HCEC 1CT (cell line): Measurements from ENCODE around the gene TMEM154.

Experiments
- DNase-seq: peaks from one replicate; pipeline ENCODE4 v3.0.0-alpha.2; 2017

Gene TMEM154

DNA sequence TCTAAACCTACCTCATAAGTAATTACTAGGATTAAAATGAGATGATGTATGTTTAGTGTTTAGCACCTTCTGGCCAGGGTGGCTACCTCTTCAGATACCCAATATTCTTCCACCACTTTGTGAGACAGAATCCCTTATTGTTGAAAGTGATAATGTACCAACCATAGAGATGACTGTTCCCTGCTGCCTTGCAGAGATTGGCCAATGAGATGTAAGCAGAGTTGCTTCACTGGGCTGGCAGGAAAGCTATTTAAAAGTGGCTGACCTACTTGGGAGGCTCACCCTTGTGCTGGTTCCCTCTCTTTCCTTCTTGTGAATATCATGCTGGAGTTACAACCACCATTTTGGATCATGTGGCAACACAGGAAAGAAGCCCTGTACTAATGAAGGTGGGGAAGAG lies 58.9 kb downstream of the TMEM154 start:
- DNase-seq = peak; percentile 1

DNA sequence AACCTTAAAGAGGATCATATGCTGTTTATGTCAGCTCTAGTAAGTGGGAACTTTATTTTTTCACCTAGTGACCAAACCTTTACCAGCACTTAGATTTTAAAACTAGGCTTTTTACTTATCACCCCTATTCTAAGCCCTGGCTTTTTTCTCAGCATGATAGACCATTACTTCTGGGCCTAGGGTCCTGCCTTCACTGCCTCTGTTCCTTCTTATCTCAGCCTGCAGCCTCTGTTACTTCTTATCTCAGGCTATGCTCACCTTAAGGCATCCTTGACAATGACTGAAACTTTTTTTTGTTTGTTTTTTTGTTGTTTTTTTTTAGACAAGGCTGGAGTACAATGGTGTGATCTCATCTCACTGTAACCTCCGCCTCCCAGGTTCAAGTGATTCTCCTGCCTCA lies 59.6 kb downstream of the TMEM154 start:
- no peak for DNase-seq

DNA sequence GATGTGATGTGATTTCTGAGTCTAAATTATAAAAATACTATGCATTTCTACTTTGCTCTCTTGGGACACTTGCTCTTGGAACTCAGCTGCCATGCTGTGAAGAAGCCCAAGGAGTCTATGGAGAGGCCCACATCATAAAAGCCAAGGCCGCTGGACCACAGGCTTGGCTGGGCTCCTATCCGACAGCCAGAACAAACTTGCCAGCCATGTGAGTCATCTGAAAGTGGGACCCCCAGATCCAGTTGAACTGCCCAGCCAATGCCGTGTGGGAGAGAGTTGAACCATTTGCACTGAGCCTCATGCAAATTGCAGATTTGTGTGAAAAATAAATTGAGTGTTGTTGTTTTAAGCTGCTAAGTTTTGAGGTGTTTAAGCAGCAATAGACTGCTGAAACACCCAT lies 60.2 kb downstream of the TMEM154 start:
- no peak for DNase-seq

DNA sequence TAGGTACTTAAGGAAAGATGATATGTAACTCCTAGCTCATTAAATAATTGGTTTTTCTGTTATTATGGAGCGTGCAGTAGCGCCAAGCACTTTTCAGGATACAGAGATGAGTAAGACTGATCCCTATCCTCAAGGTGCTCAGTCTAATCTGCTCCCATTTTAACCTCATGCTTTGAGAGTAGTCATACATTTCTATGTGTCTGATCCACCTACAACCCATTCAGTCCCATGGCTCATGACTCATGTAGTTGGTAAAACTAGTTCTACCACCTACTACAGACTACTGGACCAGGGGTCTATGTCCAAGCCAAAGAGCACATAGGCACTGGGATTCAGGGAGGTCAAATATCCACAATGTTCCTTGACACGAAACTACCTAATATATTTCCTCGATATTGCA lies 60.8 kb downstream of the TMEM154 start:
- DNase-seq = no peak

DNA sequence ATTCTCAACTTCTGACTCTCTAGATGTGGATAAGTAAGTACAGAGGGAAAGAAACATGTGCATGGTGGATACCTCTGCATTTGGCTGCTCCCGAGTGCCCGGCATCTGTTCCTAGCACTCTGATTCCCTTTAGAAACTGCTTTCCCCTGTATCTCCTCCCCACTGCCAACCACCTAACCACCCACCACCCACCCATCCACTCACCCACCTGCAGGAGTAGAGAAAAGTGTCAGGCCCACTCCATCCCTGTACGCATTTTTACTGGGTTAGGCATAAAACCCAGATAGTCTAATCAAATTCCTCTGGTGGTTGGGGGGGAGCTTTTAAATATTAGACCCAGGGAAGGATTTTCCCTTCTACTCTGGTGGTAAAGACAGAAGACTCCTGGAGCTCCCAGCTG lies 63.0 kb downstream of the TMEM154 start:
- no peak for DNase-seq

DNA sequence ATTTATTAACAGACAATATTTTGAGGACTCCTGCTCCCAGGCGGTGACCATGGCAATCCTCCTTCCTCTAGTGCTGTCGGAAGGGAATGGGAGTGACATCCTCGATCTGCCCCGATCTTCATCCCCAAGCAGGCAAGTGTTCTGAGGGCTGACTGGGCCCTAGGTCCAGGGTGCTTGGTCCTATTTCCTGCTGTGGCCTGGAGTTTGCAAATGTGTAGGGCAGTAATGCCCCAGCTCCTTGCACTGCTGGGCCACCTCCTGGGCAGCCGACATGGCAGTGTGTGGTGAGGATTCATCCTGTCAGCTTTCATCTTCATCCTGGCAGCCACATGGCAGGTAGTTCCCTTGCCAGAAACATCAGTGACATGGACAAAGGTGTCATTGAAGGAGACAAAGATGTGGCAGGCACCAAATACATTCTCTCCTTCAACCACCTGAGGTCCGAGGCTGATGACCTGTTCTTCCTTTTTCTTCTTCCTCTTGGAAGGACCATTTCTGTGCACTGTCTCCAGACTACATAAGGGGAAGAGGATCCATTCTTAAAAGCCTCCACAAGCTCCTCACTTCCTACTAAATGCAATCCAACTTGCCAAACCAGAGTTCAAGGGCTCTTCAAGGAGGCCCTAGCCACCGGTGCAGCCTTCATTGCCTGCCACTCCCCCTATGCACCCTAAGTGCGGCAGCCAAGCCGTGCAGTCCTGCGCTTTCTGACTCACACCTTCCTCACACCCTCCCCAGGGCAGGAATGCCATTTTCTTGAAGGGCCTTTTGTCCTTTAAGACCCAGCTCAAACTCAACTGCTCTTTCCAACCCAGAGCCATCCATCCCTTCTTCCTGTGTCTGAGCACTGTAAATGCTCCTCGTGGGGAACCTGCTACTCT lies 65.7 kb downstream of the TMEM154 start:
- no peak for DNase-seq

DNA sequence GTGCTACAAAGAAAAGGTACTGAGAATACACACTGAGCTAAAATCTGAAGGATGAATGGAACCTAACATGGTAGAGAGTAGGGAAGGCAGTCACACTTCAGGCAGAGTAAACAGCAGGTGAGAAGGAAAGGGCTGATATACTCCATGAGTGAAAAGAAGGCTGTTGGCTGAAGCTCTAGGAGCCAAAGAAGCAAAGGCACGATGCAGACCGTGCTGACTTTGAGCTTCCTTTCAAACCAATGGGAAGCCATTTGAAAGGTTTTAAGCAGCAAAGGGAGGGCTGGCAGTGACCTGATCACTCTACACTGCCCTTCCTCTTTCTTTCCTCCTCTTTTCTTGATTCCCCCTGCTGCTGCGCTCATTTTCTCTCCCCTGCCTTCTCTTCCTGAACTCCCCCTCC lies 66.4 kb downstream of the TMEM154 start:
- no peak for DNase-seq

DNA sequence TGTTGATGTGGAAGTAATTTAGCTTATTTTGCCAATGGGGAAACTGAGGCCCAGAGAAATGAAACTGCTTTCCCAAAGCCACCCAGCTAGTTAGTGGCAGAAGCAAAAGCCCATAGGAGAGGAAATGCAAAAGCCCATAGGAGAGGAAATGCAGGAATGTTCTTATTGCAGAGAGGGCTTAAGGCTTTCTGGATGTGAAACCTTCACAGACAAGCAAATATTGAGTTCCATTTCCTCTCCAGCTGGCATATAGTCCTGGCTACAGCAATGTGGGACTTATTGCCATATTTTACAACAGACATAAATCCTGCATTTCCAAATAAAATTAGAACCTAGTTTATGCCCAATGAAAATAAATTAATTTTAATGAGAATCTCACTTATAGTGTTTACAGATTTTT lies 69.7 kb downstream of the TMEM154 start:
- DNase-seq = no peak

DNA sequence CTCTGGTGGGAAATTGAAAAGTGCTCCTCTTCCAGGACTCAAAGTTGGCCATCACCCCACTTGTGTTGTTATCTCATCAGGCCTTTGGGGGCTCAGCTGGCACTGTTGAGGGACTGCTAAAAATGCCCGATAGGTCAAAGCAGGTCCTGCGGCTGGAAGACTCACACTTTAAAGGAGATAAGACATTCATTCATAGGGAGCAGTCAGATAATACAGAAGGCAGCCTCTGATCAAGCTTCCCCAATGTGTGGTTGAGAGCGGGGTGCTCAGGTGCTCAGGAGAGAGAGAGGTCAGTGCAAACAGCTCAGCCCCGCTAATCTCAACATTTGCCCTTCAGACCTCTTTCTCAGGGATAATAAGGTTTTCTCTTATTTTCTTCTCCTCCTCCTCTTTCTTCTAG lies 70.3 kb downstream of the TMEM154 start:
- DNase-seq = no peak

DNA sequence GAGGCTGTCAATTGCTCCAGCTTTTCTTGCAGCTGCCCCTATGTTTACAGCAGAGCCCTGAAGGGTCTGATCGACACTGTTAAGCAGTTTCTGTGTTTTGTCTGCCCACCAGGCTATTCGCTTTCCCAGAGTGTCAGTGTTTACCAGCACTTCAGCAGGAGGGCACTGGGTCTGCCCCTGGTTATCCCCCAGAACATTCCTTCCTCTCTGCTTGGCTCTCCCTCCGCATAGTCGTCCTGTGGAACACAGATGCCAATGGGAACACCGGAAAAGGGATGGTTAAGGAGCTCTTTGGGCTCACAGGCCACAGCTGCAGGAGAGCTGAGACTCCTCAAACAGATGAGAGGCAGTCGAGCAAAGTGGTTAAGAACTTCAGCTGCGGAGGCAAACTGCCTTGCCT lies 72.6 kb downstream of the TMEM154 start:
- no peak for DNase-seq

DNA sequence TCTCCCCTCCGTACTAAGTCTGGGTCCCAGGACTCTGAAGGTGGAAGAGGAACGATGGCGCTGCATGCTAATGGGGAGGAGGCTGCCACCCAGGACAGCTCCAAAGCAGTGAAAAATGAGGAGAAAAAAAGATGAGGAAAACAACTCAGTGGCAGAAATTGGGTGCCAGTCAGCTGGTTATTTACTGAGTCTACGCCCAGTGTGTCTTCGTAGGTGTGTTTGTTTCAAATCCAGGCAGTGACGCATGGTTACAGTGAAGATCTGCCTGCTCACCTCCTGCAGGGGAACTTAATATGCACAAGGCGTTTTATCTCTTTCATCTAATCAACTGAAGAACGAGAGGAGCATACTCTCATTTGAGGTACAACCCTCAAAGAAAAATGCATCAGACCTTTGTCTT lies 73.0 kb downstream of the TMEM154 start:
- DNase-seq = no peak

DNA sequence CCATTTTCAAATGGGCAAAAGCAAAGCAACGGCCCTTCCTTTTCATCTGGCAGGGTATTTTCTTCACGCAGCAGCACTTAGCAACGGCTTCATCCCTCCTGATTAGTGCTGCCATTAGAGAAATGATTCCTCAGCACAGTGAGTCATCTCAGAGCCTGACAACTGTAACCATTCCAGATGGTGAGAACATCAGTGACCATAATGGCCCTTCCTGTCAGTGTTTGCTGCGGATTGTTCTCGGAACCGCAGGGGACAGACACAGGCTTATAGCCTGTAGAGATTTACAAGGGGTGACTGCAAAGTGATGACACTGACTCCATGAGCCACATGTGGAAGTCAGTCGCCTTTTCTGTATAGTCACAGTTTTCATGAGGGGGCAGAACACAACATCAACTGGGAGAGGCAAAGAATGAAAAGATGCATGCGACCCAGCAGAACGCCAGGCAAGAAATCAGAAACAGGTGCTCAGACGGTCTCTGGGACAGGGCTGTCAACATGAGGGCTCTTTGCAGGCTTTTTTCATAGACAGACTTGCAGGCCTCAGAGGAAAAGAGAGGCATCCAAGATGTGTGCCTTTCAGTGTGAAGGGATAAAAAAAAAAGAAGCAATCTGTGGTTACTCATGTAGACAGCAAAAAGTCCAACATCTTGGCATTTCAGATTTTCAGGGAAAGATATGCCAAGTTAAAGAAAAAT lies 74.0 kb downstream of the TMEM154 start:
- peak; percentile 37 for DNase-seq

DNA sequence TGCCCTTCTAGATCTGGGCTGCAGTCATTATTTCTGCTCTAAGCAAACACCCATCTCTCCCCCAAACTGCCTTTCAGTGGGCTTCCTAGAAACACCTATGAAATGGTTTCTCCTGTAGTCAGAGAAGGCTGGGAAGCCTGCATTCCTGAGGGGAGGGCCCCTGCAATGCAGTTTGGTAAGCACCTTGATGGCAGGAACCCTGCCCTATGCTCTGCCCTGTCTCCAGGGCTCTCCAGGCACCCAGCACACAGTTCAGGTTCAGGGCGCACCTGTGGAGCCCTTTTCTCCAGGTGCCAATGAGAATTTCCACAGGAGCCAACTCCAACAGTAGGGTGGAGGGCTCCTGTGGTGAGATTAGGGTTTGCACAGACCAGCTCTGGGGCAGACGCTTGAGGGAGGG lies 74.8 kb downstream of the TMEM154 start:
- DNase-seq = no peak

DNA sequence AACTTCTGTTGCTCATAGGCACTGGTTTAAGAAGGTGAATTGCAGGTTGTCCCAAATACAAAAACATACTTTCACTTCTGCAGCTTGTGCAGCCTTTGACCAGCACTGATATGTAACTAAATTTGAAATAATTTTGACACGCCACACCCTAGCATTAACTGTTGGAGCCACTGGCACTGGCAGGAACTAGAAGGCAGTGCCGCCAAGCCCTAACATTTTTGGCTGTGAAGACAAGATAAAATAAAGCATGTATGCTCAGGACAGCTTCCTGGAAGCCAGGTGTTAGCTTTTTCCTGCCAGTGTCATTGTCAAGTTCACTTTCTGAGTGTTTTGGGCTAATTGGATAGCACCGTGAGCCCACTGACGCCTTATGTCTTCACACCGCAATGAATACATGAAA lies 78.6 kb downstream of the TMEM154 start:
- no peak for DNase-seq

DNA sequence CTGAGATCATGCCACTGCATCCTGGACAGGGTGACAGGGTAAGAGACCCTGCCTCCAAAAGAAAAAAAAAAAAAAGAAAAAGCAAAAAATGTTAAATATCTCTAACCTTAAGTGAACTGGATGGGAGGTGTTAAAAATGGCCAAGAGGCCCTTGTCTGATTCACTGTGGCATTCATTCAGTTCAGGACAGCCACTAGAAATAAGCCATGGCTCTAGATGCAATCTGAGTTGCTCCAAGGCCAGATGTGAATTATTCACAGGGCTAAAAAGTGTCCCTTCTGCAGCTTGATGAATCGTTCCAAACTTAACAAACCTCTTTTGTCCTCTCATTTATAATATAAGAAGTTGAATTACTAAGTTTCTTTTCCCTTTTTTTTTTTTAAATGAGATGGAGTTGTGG lies 80.2 kb downstream of the TMEM154 start:
- DNase-seq = no peak

DNA sequence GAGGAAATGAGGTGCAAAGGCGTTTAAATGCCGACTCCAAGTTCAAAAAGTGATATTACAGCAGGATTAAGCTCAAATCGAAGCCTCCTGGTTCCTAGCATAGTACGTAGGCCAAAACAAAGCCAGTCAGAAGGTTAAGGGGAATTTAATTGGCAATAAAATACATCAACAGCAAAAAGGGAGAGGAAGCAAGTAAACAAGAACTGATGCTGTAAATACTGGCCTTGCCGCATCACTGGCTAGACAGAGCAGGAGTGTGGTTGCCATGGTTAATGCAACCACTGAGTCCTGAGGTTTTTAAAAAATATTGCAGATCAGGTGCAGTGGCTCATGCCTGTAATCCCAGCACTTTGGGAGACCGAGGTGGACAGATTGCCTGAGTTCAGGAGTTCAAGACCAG lies 80.7 kb downstream of the TMEM154 start:
- no peak for DNase-seq

DNA sequence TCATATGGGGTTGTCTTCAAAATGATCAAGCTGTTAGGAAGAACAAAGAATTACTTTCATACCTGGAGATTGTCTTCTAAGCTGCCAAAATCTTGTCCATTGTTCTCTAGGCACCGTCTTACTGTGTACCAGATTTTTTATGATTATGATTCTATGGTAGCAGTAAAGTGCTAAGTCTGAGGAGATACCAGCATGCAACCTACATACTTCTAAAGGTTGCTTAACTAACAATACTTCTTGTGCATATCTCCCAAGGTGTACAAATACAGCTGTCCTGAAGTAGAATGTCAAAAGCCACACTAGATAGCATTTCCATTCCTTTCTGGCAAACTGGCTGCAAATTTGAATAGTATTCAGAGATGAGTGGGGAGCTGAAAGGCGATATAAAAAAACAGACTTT lies 81.3 kb downstream of the TMEM154 start:
- no peak for DNase-seq

DNA sequence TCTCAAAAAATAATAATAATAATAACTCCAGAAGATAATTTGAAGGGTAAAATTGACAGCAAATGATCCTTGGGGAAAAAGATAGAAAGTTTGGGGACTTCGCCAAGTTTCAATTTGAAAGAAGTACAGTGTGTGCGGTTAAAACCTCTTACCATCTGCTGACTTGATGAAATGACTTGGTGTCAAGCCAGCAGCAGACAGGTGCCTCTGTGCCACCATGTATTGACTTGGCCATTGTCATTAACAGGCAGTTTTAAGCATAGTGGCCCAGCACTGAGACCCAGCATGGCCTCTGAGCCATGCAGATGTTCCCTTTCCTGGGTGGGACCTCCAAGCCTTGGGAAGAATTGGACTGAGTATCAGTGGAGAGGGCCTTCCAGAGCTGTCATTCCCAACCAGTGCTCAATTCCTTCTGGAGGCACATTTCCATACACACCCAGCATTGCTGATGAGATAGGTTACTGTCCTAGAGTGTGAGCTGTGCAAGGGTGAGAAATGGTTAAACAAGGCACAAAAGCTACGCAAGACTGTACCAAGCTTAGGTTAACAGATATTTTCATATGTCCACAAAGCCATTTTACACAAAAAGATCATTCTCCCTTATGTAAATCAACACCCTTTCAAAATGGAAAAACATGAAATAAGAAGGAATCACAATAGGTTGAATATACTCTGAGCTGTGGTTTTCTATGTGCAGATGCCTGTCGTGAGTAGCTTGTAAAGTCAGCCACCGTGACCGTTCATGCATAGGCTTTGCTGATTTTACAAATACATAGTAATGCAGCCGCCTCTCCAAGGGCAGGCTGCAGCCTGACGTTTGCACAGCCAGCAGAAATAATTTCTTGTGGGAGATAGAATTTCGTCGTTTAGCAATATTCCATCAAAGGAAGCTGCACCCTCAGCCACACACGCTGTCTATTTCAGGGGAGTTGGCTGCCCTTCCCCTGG lies 84.5 kb downstream of the TMEM154 start:
- no peak for DNase-seq

DNA sequence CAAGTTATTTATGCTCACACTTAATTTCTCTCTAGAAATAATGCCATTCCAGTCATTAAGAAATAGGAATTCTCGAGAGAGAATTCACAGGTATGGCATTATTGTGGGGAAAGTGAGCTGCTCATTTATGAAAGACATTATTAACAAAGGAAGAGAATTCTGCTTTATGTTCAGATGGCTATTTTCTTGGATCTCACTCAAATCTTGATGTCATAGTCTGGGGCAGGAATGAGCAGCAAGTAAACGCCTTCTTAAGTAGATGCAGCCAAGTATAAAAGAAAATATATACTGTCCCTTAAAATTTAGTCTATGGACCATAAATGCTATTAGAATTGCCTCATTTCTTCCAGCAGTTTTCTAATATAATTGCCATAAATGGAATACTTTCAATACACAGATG lies 85.7 kb downstream of the TMEM154 start:
- DNase-seq = no peak

DNA sequence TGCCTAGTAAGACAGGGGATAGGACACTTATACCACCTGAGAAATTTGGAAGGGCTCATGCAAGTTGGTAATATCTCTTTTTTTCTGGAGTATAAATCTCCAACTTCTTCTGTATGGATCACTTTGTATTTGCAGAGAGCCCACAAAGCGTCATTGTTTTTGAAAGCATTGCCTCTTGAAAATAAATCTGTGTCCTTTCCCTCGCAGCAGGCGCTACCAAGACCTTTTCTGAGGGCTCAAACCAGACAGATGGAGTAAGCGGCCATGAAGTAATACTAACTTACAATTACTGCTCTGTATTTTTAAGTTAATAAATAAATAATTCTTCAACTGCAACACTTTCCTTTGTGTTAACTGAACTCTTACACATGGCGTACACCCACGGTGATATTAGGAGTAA lies 87.9 kb downstream of the TMEM154 start:
- DNase-seq = no peak

DNA sequence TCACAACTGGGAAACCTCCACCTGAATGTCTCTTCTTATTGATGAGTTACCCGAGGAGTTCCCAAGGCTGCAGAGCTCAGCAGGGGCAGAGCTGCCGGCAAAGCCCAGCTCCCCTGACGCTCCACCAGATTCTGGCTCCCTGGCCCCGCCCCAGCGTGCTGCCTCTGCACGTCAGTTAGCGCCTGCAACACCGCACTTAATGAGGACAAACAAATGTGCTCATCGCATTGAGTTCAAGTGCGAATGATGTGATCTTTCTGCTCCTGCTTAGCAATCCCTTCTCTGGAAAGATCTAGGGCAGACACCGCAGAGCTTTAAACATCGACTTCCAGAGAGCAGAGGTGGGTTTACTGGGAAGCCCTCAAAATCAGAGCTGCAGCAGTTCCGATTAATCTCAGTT lies 88.4 kb downstream of the TMEM154 start:
- no peak for DNase-seq

DNA sequence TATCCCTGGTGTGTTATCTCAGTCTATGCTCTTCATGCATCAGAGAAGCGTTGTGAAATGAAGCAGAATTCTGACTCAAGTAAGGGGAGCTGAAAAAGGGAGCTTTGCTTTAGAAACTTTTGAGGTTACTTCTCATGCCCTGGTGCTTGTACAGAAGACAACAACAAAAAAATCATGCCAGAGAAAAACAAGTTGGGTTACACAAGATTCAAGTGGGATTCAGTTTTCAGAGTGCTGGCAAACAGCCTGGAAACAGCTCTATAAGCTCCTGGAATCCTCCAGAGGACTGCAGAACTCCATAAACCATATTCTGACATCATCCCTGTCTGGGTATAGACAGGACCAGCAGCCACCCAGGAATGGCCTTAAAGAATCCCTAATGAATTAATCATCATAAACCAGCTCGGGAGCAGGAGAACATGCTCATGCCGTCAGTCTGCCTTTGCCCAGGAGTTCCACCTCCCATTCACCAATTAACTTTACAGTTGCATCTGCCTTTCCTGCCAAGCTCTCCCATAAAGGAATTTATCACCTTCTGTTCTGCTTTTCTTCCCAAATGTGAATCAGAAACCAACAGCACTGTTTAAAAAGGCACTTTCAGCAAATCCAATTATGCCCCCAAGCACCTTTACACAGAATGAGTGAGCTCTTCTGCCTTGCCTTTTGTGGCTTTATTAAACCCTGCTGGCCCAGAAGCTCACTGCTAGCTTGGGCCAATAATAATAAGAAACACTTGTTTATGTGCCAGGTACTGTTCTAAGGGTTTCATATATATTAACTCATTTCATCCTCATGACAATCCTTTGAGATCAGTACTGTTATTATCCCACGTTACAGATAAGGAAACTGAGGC lies 89.4 kb downstream of the TMEM154 start:
- peak; percentile 75 for DNase-seq
